Measurements from ENCODE around the gene PNKD.
A peak's percentile ranks its signal among the peaks of the same experiment; 100 is the strongest.

The PNKD gene

GRCh38 chr2:218347172-218347571, 76.9 kb downstream of the PNKD start:
- no peak for TF ChIP-seq CTCF (IDR thresholded peaks at IDR 0.05)
- no peaks in the 10 kb centered on the region for H3K27me3 ChIP-seq
- H3K4me1 ChIP-seq (ENCODE audit: control insufficient read depth in 1 of 2, insufficient read depth in 1 of 2, low read depth in 1 of 2, low read length in 1 of 2): no peaks in the 10 kb centered on the region
- H3K36me3 ChIP-seq: no peaks in the 10 kb centered on the region
- no peak overlapping the region for H3K27ac ChIP-seq
- H3K4me3 ChIP-seq (ENCODE audit: low read depth in 1 of 2, low read length in 1 of 2): no peak overlapping the region
- no peaks in the 10 kb centered on the region for H3K9me3 ChIP-seq

- TF ChIP-seq CTCF (IDR thresholded peaks at IDR 0.05): no peak
- Histone ChIP-seq H3K36me3 (no peaks in the 10 kb centered on the region), H3K9me3 (no peaks in the 10 kb centered on the region), H3K27me3 (no peaks in the 10 kb centered on the region), H3K4me3 (ENCODE audit: low read depth in 1 of 2, low read length in 1 of 2) (no peak overlapping the region), H3K27ac (no peak overlapping the region), H3K4me1 (ENCODE audit: control insufficient read depth in 1 of 2, insufficient read depth in 1 of 2, low read depth in 1 of 2, low read length in 1 of 2) (peaks cover 12 to 13% of the 10 kb centered on the region in 2 experiments)
Observed at GRCh38 chr2:218354045-218354444, 83.7 kb downstream of the PNKD start.

- no peaks in the 10 kb centered on the region for H3K9me3 ChIP-seq
- no peak overlapping the region for H3K27ac ChIP-seq
- no peak overlapping the region for H3K4me3 ChIP-seq (ENCODE audit: low read depth in 1 of 2, low read length in 1 of 2)
- no peak for TF ChIP-seq CTCF (IDR thresholded peaks at IDR 0.05)
- H3K4me1 ChIP-seq (ENCODE audit: control insufficient read depth in 1 of 2, insufficient read depth in 1 of 2, low read depth in 1 of 2, low read length in 1 of 2): peaks cover 19 to 20% of the 10 kb centered on the region in 2 experiments
- no peaks in the 10 kb centered on the region for H3K27me3 ChIP-seq
- H3K36me3 ChIP-seq: no peaks in the 10 kb centered on the region
Observed at GRCh38 chr2:218354850-218355443, 84.6 kb downstream of the PNKD start.

GRCh38 chr2:218357236-218358177, 87.2 kb downstream of the PNKD start:
- no peak for TF ChIP-seq CTCF (IDR thresholded peaks at IDR 0.05)
- H3K4me3 ChIP-seq (ENCODE audit: low read depth in 1 of 2, low read length in 1 of 2): no peak overlapping the region
- peak overlapping the region; percentile 65 for H3K27ac ChIP-seq
- peaks cover 40 to 46% of the 10 kb centered on the region in 2 experiments for H3K4me1 ChIP-seq (ENCODE audit: control insufficient read depth in 1 of 2, insufficient read depth in 1 of 2, low read depth in 1 of 2, low read length in 1 of 2)
- no peaks in the 10 kb centered on the region for H3K36me3 ChIP-seq
- H3K27me3 ChIP-seq: no peaks in the 10 kb centered on the region
- no peaks in the 10 kb centered on the region for H3K9me3 ChIP-seq

GRCh38 chr2:218360453-218360852, 90.1 kb downstream of the PNKD start:
- no peak for TF ChIP-seq CTCF (IDR thresholded peaks at IDR 0.05)
- Histone ChIP-seq H3K36me3 (no peaks in the 10 kb centered on the region), H3K27ac (peak overlapping the region; percentile 84), H3K4me3 (ENCODE audit: low read depth in 1 of 2, low read length in 1 of 2) (peak overlapping the region; percentile 18 to 25), H3K9me3 (no peaks in the 10 kb centered on the region), H3K4me1 (ENCODE audit: control insufficient read depth in 1 of 2, insufficient read depth in 1 of 2, low read depth in 1 of 2, low read length in 1 of 2) (peaks cover 69 to 75% of the 10 kb centered on the region in 2 experiments), H3K27me3 (no peaks in the 10 kb centered on the region)

Data from neutrophil (primary cell).